ENCODE data around the gene SLC12A5. TPM values are rescaled to one million over a fixed set of nuclear protein-coding genes. Genes with fewer than 3 reads are reported as not detected.

The SLC12A5 gene
- total RNA-seq, 4 donors from 2014 or later, result not detected

- WGBS, 2 donors (ENCODE audit: low coverage in 1 of 2), result 77 to 83% methylated on average over 2 to 3 of the region's 3 CpGs
- H3K36me3 ChIP-seq, result peaks cover 16 to 95% of the 10 kb centered on the region in 2 donors
- TF ChIP-seq POLR2AphosphoS5 (IDR thresholded peaks at IDR 0.05) (no peak), EP300 (IDR thresholded peaks at IDR 0.05) (no peak), POLR2A (IDR thresholded peaks at IDR 0.05) (no peak), CTCF (IDR thresholded peaks at IDR 0.05) (no peak)
- no peak for ATAC-seq
- no peak overlapping the region for H3K27ac ChIP-seq
- H3K9me3 ChIP-seq, result no peaks in the 10 kb centered on the region
- H3K4me1 ChIP-seq, result peaks cover 0 to 24% (median 5%) of the 10 kb centered on the region in 3 donors
- H3K27me3 ChIP-seq, result peaks cover 8% of the 10 kb centered on the region
- no peak overlapping the region for H3K4me3 ChIP-seq
Measured at GRCh38 chr20:46063652-46064054, 34.6 kb downstream of the SLC12A5 start.

GRCh38 chr20:46065006-46065405 is 36.0 kb downstream of the SLC12A5 start:
- Histone ChIP-seq H3K9me3 (no peaks in the 10 kb centered on the region), H3K27ac (no peak overlapping the region), H3K27me3 (no peaks in the 10 kb centered on the region), H3K4me3 (no peak overlapping the region), H3K36me3 (peaks cover 16 to 100% of the 10 kb centered on the region in 2 donors), H3K4me1 (peaks cover 0 to 18% (median 3%) of the 10 kb centered on the region in 3 donors)
- WGBS, 2 donors (ENCODE audit: low coverage in 1 of 2), result 78 to 93% methylated on average over 5 to 9 of the region's 9 CpGs
- TF ChIP-seq CTCF (IDR thresholded peaks at IDR 0.05), result no peak
- no peak for TF ChIP-seq POLR2A (IDR thresholded peaks at IDR 0.05)
- TF ChIP-seq POLR2AphosphoS5 (IDR thresholded peaks at IDR 0.05), result no peak
- no peak for TF ChIP-seq EP300 (IDR thresholded peaks at IDR 0.05)
- ATAC-seq, result no peak

GRCh38 chr20:46065691-46066090 is 36.7 kb downstream of the SLC12A5 start:
- Histone ChIP-seq H3K4me1 (peaks cover 0 to 11% (median 3%) of the 10 kb centered on the region in 3 donors), H3K9me3 (no peaks in the 10 kb centered on the region), H3K36me3 (peaks cover 16 to 99% of the 10 kb centered on the region in 2 donors), H3K27me3 (no peaks in the 10 kb centered on the region), H3K27ac (no peak overlapping the region), H3K4me3 (no peak overlapping the region)
- no peak for ATAC-seq
- TF ChIP-seq CTCF (IDR thresholded peaks at IDR 0.05) (no peak), POLR2A (IDR thresholded peaks at IDR 0.05) (no peak), POLR2AphosphoS5 (IDR thresholded peaks at IDR 0.05) (no peak), EP300 (IDR thresholded peaks at IDR 0.05) (no peak)
- WGBS, 2 donors (ENCODE audit: low coverage in 1 of 2), result 89 to 100% methylated on average over 3 of the region's 3 CpGs

GRCh38 chr20:46070215-46070900 is 41.3 kb downstream of the SLC12A5 start:
- Histone ChIP-seq H3K4me3 (no peak overlapping the region), H3K4me1 (no peaks in the 10 kb centered on the region), H3K36me3 (peaks cover 5 to 68% of the 10 kb centered on the region in 2 donors), H3K9me3 (no peaks in the 10 kb centered on the region), H3K27me3 (no peaks in the 10 kb centered on the region), H3K27ac (no peak overlapping the region)
- no peak for TF ChIP-seq POLR2AphosphoS5 (IDR thresholded peaks at IDR 0.05)
- WGBS, 2 donors (ENCODE audit: low coverage in 1 of 2), result 92 to 97% methylated on average over 4 to 20 of the region's 20 CpGs
- ATAC-seq, result no peak

GRCh38 chr20:46071573-46071972 is 42.6 kb downstream of the SLC12A5 start:
- H3K27me3 ChIP-seq, result no peaks in the 10 kb centered on the region
- H3K4me1 ChIP-seq, result no peaks in the 10 kb centered on the region
- no peak for ATAC-seq
- no peak overlapping the region for H3K4me3 ChIP-seq
- WGBS, 2 donors (ENCODE audit: low coverage in 1 of 2), result 87 to 91% methylated on average over 3 of the region's 3 CpGs
- no peak overlapping the region for H3K27ac ChIP-seq
- no peaks in the 10 kb centered on the region for H3K9me3 ChIP-seq
- H3K36me3 ChIP-seq, result peaks cover 5 to 61% of the 10 kb centered on the region in 2 donors
- no peak for TF ChIP-seq POLR2A (IDR thresholded peaks at IDR 0.05)
- no peak for TF ChIP-seq EP300 (IDR thresholded peaks at IDR 0.05)
- TF ChIP-seq CTCF (IDR thresholded peaks at IDR 0.05), result no peak

Data from gastroesophageal sphincter (tissue), 4 donors.